ENCODE measurements around the gene MARK4.
"Not testable (repeated sequence)": the region's sequence is repeated elsewhere in the genome, so short reads cannot be mapped to it uniquely, and the experiment has no call there.

DNA sequence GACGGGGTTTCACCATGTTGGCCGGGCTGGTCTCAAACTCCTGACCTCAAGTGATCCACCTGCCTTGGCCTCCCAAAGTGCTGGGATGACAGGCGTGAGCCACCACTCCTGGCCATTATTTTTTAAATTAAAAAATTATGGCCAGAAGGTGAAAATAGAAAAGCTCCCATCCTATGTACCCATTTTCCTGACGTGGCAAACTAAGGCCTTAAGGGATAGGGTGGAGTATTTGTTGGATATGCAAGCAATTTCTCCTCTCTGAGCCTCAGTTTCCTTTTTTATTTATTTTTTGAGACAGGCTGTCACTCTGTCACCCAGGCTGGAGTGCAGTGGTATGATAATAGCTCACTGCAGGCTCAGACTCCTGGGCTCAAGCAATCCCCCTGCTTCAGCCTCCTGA is 83.8 kb downstream of the MARK4 start:
- TF ChIP-seq, protein P1, sequence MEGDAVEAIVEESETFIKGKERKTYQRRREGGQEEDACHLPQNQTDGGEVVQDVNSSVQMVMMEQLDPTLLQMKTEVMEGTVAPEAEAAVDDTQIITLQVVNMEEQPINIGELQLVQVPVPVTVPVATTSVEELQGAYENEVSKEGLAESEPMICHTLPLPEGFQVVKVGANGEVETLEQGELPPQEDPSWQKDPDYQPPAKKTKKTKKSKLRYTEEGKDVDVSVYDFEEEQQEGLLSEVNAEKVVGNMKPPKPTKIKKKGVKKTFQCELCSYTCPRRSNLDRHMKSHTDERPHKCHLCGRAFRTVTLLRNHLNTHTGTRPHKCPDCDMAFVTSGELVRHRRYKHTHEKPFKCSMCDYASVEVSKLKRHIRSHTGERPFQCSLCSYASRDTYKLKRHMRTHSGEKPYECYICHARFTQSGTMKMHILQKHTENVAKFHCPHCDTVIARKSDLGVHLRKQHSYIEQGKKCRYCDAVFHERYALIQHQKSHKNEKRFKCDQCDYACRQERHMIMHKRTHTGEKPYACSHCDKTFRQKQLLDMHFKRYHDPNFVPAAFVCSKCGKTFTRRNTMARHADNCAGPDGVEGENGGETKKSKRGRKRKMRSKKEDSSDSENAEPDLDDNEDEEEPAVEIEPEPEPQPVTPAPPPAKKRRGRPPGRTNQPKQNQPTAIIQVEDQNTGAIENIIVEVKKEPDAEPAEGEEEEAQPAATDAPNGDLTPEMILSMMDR (IDR thresholded peaks at IDR 0.05), result not testable (repeated sequence)
- TF ChIP-seq POLR2A (IDR thresholded peaks at IDR 0.05), result not testable (repeated sequence)
